Neutrophil (primary cell): ENCODE results near the gene PCNT.

Source experiments
- H3K27ac ChIP-seq: fragments of 200-600 bp; sonication (generic); 2 replicates; pipeline ENCODE4 v1.5.1; 2016; ENCODE audit warnings: mild to moderate bottlenecking, moderate library complexity
- H3K27me3 ChIP-seq: fragments of 200-600 bp; sonication (generic); 2 replicates; pipeline ENCODE4 v1.6.0; 2016; ENCODE audit warnings: mild to moderate bottlenecking
- H3K36me3 ChIP-seq: fragments of 200-600 bp; sonication (generic); 2 replicates; pipeline ENCODE4 v1.5.1; 2017
- H3K4me1 ChIP-seq, 2 experiments: fragments of 200-600 bp in 1 of 2; sonication (generic) in 1 of 2; 1 replicate in 1 of 2; 2 replicates in 1 of 2; pipeline versions ENCODE4 v1.5.1 to v1.6.1; 2013 to 2016; ENCODE audit warnings: low read depth in 1 of 2, low read length in 1 of 2, mild to moderate bottlenecking in 1 of 2, moderate library complexity in 1 of 2; ENCODE audit not compliant: control insufficient read depth in 1 of 2, insufficient read depth in 1 of 2
- H3K4me3 ChIP-seq, 2 experiments: fragments of 200-600 bp in 1 of 2; sonication (generic) in 1 of 2; 1 replicate in 1 of 2; 2 replicates in 1 of 2; pipeline ENCODE4 v1.5.1; 2013 to 2016; ENCODE audit warnings: low read depth in 1 of 2, low read length in 1 of 2, mild to moderate bottlenecking in 1 of 2, moderate library complexity in 1 of 2
- H3K9me3 ChIP-seq: fragments of 200-600 bp; sonication (generic); 2 replicates; pipeline ENCODE4 v1.5.1; 2016
- TF ChIP-seq, protein P1 (sequence below): fragments of 200-600 bp; sonication (generic); IDR thresholded peaks from 2 replicates; pipeline ENCODE4 v1.5.1; 2016; ENCODE audit warnings: antibody characterized with exemption

Gene PCNT

DNA sequence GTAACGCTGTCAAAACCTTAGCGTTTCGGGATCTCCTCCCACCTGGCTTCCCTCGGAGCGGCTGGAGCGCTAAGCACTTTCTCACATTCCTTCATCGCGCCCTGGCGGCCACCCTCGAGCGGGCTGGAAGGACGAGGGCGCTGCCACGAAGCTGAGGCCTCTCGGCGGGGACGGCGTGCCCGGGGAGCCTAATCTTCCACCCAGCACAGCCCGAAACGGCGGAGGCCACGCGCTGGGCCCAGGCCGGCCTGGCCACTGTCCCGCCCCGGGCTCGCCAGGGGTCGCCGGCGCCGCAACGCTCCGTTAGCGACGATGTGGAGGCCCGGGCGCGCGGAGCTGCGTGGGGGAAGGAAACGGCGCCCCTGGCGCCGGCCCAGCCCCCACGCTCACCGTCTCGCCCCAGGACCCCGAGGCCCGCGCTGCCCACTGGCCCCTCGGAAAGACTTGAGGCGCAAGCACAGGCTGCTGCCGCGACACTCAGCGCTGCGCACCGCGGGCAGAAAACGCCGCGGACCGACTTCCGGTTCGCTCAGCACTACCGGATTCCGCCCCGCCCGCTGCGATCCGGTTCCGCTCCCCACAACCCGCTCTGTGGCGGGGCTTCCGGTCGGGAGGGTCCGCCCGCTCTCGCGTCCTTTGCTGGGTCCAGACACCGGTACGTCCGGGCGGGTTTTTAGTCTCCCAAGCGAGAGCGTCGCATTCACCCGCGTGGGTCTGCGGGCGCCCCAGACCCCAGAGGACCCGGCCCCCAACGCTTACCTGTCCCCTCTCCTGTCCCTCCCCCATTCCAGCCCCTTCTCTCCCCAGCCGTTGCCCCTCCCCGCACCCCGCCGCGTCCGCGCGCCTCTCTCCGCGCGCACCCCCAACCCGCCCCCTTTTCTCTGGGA, 38.0 kb upstream of the PCNT start, which contains the start of gene YBEY:
Gene YBEY, plus strand, starts transcription at position 582 of the 887 bp plus-strand sequence. CDS start 572 bp downstream, outside the sequence.
- H3K27me3 ChIP-seq = no peaks in the 10 kb centered on the region
- H3K27ac ChIP-seq = peak within 1 kb of the TSS; percentile 90
- H3K9me3 ChIP-seq = no peaks in the 10 kb centered on the region
- peak within 1 kb of the TSS; percentile 82 to 89 for H3K4me3 ChIP-seq
- peaks cover 9% of the 10 kb centered on the region for H3K36me3 ChIP-seq
- H3K4me1 ChIP-seq = peaks cover 30 to 37% of the 10 kb centered on the region in 2 experiments
- TF ChIP-seq, protein P1, sequence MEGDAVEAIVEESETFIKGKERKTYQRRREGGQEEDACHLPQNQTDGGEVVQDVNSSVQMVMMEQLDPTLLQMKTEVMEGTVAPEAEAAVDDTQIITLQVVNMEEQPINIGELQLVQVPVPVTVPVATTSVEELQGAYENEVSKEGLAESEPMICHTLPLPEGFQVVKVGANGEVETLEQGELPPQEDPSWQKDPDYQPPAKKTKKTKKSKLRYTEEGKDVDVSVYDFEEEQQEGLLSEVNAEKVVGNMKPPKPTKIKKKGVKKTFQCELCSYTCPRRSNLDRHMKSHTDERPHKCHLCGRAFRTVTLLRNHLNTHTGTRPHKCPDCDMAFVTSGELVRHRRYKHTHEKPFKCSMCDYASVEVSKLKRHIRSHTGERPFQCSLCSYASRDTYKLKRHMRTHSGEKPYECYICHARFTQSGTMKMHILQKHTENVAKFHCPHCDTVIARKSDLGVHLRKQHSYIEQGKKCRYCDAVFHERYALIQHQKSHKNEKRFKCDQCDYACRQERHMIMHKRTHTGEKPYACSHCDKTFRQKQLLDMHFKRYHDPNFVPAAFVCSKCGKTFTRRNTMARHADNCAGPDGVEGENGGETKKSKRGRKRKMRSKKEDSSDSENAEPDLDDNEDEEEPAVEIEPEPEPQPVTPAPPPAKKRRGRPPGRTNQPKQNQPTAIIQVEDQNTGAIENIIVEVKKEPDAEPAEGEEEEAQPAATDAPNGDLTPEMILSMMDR = no peak

DNA sequence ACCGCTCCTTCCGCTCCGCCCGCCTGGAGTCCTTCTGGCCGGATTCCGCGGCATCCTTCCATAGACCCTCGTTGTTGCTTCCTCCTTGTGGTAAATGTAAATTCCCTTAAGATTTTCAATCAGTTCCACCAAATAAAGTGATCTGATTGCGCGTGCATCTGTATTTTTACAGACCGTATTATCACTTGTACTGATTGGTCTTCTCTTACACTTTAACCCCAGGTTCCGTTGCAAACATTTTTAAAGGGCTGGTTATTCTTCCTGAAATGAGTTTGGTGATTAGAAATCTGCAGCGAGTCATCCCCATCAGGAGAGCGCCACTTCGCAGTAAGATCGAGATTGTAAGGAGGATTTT, 37.3 kb upstream of the PCNT start:
- Histone ChIP-seq H3K36me3 (peaks cover 9% of the 10 kb centered on the region), H3K4me3 (peak overlapping the region; percentile 82 to 89), H3K9me3 (no peaks in the 10 kb centered on the region), H3K27ac (peak overlapping the region; percentile 90), H3K27me3 (no peaks in the 10 kb centered on the region), H3K4me1 (peaks cover 34 to 41% of the 10 kb centered on the region in 2 experiments)
- TF ChIP-seq, protein P1 = no peak

DNA sequence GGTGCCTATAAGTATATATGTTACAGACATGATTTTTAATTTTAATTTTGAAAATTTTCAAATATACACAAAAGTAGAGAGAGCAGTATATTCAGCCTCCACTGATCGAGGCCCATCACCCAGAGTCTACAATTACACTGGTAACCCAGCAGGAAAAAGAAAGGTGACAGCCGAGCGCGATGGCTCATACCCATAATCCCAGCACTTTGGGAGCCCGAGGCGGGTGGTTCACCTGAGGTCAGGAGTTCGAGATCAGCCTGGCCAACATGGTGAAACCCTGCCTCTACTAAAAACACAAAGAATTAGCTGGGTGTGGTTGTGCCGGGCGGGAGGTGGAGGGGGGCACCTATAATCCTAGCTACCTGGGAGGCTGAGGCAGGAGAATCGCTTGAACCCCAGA, 36.4 kb upstream of the PCNT start:
- Histone ChIP-seq H3K4me1 (peaks cover 34 to 41% of the 10 kb centered on the region in 2 experiments), H3K9me3 (no peaks in the 10 kb centered on the region), H3K36me3 (peaks cover 8% of the 10 kb centered on the region), H3K27me3 (no peaks in the 10 kb centered on the region), H3K27ac (no peak overlapping the region), H3K4me3 (no peak overlapping the region)
- TF ChIP-seq, protein P1 = no peak

DNA sequence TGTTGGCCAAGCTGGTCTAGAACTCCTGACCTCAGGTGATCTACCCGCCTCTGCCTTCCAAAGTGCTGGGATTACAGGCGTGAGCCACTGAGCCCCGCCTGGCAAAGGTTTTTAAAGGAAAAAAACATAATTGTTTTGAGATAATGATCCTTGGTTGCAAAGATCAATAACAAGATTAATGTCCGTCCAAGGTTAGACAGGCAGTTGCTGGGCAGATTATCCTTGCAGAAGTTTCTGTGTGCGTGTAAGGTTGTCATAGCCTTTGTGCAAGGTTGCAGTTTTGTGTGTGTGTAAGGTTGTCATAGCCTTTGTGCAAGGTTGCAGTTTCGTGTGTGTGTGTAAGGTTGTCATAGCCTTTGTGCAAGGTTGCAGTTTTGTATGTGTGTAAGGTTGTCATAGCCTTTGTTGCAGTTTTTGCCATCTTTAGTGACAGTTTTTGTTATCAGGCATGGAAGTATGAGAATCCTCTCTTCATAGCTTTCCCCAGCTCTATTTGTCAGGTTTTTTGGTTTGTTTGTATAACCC, 34.2 kb upstream of the PCNT start:
- Histone ChIP-seq H3K9me3 (no peaks in the 10 kb centered on the region), H3K27me3 (peaks cover 2% of the 10 kb centered on the region), H3K36me3 (peaks cover 7% of the 10 kb centered on the region), H3K27ac (no peak overlapping the region), H3K4me3 (no peak overlapping the region), H3K4me1 (peaks cover 19 to 26% of the 10 kb centered on the region in 2 experiments)
- TF ChIP-seq, protein P1 = no peak

DNA sequence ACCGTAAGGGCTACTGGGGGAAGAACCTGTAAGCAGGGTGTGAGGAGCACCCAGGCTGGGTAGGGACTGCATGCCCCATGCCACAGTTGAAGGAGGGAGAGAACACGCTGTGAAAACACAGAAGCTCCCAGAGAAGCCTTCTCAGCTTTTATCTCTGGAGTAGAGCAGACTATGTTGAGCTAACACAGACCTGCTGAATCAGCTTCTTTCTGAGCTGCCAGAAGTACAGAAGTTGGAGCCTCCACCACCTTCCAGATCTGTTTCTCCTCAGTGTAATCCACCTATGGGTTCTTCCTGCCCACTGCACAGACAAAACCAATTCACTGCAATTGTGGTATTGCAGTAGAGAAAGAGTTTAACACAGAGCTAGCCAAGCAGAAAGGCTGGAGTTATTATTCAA, 32.4 kb upstream of the PCNT start:
- TF ChIP-seq, protein P1 = no peak
- no peak overlapping the region for H3K4me3 ChIP-seq
- no peak overlapping the region for H3K27ac ChIP-seq
- H3K4me1 ChIP-seq = peaks cover 9 to 16% of the 10 kb centered on the region in 2 experiments
- H3K36me3 ChIP-seq = peaks cover 7% of the 10 kb centered on the region
- H3K27me3 ChIP-seq = peaks cover 20% of the 10 kb centered on the region
- H3K9me3 ChIP-seq = no peaks in the 10 kb centered on the region
